ENCODE data around the gene ASCC2.
"Not testable (repeated sequence)": the region's sequence is repeated elsewhere in the genome, so short reads cannot be mapped to it uniquely, and the experiment has no call there.

The ASCC2 gene

DNA sequence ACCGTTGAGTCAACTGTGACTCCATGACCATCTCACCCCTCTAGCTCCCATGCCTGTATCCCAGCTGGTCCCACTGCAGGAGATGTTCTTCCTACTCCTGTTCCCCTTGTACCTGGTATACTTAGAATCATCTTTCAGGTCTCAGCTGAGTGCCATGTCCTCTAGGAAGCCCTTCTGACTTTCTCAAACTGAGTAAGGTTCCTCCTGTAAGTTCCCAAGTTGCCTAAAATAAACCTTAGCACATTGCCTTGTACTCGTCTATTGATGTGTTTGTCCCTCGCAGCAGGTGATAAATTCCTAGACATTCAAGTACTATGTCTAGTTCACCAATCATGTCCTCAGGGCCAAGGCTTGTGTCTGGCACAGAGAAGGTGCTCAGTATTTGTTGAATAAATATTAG, 18.4 kb upstream of the ASCC2 start:
- DNase-seq (ENCODE audit: low read depth in 2 of 2) = no peak

DNA sequence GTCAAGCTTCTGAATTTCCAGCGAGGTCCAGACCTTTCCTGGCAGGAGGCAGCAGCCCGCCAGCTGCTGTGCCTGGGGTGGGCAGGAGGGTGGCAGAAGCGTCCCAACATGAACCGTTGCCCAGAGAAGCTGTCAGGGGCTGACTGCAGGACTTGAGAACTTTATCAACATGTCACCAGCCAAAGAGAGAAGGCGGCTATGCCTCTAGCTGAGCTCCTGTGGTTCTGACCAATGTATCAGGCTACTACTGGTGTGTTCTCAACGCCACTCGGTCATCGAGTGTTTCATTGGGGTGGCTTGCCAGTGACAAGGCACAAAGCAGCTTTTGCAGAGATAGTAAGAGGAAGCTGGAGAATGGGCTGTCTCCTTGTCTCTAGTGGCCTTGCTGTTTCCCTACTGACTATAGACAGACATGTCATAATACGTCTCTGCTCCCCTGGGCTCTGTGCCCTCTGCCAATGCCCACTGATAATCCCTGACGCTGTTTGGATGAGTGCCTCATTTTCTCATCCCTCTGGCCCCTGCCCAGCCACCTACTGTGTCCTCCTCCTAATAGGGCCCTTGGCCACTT, 17.6 kb upstream of the ASCC2 start:
- no peak for DNase-seq (ENCODE audit: low read depth in 2 of 2)

DNA sequence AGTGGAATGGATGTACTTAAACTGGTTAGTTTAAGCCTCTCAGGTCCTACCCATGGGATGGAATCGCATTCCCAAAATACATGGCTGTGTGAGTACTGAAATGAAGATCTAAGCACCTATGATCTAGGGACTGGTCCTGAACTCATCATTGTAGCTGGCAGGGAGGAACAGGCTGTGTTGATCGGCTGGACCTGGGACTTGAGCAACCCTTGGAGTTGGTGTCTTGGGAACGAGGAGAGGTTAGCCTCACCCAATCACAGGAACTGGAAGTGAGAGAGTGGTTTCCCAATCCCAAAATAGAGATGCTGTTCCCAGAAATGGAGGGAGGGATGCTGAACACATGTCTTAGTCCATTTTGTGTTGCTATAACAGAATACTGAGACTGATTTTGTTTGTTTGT, 16.4 kb upstream of the ASCC2 start:
- DNase-seq (ENCODE audit: low read depth in 2 of 2) = no peak

DNA sequence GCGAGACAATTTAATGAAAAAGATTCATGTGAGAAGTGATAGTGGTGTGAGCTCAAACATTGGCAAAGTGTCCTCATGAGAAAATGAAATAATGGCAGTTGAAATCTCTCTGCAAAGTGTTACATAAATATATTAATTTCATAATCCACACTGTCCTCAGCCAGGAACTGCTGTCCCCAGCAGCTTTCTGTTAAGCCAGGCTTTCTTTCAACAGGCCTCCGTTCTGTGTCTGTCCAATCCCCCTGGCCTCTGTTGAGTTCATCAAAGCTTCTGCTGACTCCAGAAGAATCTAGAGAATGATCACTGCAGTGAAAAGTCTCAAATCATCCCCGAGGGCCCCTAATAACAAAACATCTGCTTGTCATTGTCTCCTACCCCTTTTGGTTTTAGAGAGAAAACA, 10.0 kb upstream of the ASCC2 start:
- no peak for DNase-seq (ENCODE audit: low read depth in 2 of 2)

DNA sequence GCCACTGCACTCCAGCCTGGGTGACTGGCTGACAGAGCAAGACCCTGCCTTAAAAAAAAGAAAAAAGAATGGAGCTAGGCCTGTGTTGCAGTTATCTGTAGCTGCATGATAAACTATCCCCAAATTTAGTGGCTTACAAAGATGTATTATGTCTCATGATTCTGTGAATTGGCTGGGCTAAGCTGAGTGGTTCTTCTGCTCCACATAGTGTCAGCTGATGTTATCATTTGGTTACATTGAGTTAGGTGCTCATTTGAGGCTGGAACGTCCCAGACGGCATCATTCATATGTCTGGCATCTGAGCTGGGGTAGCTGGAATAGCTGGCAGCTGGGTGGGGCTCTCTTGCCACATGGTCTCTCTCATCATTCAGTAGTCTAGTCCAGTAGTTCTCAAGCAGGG, 8.2 kb upstream of the ASCC2 start:
- DNase-seq (ENCODE audit: low read depth in 2 of 2) = no peak

- DNase-seq (ENCODE audit: low read depth in 2 of 2) = no peak
Measured at GRCh38 chr22:29842740-29843139, 4.7 kb upstream of the ASCC2 start.

- DNase-seq (ENCODE audit: low read depth in 2 of 2) = no peak
Measured at GRCh38 chr22:29842172-29842571, 4.1 kb upstream of the ASCC2 start.

- DNase-seq (ENCODE audit: low read depth in 2 of 2) = no peak
Measured at GRCh38 chr22:29840498-29840897, 2.4 kb upstream of the ASCC2 start.

DNA sequence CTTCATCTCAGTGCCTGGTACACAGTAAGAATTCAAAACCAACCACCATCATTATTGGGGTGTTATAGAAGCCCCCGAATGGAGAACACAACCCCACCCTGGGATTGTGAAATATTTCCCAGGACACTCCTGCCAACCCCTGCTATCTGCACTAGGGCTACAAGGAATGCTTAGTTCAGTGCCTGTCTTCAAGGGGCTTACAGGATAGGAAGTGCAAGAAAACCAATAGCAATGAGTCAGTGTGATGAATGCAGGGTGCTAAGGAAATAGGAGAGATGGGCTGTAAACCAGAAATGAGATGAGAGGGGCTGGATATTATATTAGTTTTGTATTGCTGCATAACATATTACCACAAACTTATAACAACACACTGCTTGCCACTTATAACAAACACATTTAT, 965 bp upstream of the ASCC2 start:
- DNase-seq (ENCODE audit: low read depth in 2 of 2) = no peak

GRCh38 chr22:29838599-29838956, 504 bp upstream of the ASCC2 start:
- DNase-seq (ENCODE audit: low read depth in 2 of 2) = no peak

DNA sequence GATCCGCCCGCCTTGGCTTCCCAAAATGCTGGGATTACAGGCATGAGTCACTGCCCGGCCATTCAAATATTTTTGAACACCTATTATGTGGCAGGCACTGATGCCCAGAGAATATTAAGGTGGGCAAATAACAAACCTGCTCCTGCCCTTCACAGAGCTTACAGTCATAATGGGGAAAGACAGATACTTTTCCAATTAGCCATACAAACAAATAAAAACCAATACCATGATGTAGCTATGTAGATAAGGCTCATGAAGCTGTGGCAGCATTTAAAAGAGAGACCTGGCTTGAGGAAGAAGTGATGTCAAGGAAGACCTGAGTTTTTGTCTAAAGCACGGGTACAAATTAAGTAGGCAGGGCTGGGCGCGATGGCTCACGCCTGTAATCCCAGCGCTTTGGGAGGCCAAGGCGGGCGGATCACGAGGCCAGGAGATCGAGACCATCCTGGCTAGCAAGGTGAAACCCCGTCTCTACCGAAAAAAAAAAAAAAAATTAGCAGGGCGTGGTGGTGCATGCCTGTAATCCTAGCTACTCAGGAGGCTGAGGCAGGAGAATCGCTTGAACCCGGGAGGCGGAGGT, 1.2 kb downstream of the ASCC2 start:
- DNase-seq (ENCODE audit: low read depth in 2 of 2) = not testable (repeated sequence)

DNA sequence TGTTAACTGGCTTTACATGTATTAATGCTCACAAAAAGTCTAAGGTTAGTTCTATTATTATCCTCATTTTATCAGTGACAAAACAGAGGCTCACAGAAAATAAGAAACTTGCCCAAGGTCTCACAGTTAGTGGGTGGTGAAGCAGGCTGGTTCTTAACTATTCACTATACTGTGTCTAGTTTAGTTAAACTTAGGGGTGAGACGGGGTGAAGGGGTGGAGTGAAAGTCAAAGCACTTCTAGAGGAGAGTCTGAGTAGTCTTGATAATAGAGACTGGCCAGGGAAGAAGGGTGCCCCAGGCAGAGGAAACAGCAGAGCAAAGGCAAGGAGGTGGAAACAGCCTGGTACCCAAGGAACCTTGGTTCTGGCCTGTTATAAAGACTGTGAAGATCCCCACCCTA, 4.0 kb downstream of the ASCC2 start:
- no peak for DNase-seq (ENCODE audit: low read depth in 2 of 2)

DNA sequence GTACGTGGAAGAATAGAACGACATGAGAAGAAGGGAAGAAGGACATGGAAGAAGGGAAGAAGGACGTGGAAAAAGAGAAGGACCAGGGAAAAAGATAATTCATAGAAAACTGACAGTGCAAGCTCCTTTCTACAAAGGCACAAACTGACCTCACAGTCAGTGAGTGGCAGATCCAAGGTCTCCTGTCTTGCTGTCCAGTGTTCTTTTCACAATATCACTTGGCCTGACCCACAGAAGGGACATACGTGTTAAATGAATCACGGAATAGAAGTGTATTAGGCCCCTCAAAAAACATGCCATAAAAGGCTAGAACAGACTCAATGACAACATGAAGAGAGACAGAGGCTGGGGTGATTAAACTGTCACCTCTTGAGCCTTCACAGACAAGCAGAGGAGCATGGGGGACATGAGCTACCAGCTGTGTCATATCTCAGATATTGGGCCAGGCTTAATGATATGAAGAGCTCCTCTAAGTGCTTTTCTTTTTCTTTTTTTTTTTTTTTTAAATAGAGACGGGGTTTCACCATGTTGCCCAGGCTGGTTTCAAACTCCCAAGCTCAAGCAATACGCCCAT, 4.6 kb downstream of the ASCC2 start:
- DNase-seq (ENCODE audit: low read depth in 2 of 2) = no peak

DNA sequence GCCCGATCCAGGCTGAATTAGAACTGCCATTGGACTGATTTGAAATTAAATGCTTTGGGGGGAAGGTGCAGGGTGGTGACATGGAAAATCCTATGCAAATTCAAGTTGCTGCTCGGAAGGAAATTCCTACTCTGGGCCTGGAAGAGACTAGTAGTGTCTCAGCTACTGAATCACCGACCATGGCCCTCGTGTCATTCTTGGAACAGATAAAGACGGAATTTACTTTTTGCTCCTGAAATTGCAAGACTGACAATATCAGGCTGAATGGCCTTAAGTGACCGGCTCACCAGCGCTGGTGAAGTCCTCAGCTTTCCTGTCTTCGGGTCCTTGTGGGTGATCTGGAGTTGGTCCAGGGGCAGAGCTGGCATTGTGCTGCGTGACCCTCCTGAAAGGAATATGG, 6.1 kb downstream of the ASCC2 start:
- no peak for DNase-seq (ENCODE audit: low read depth in 2 of 2)

DNA sequence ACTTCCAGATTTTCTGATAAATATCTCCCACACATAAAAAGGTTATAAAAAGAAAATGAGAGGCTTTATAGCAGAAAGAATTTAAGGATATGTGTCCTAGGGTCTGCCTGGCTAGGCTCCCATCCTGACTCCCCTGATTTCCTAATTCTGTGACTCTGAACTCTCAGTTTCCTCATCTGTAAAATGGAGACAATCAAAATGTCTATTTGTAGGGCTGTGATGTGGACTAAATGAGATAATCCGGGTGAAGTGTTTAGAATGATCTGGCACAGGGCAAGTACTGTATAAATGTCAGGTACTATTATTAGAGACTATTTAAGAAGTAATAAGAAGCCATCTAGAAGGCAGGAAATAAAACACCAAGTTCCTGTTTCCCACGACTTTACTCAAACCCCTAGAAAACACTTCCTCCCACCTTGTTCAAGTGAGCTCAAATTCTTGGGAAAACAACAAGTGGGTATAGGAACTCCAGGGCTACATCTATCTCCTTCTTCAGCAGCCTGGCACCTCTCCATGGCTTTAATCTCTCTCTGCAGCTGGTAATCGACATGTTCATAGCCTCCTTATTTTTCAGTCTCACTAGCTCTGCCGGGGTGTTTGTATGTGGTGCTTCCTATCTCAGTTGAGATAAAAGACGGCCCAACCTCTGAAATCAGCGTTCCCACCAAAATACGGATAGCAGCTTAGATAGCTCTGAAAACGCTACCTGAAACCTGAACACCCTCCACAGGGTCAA, 6.7 kb downstream of the ASCC2 start:
- DNase-seq (ENCODE audit: low read depth in 2 of 2) = no peak

DNA sequence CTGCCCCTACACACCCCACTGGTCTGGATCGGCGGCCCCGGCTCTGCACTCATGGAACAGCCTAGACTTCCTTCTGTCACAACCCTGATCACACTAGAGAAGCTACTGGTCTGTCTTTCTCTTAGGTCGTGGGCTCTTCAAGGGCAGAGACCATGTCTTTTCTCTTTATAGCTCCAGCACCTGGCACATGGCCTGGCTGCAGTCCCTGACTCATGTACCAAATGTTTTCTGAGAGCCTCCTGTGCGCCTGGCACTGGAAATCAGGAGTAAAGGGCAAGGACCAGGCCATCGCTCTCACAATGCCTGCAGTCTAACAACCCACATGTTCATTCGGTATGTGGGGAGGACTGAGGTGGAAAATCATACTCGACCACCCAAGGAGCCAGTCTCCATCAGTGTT, 7.5 kb downstream of the ASCC2 start:
- DNase-seq (ENCODE audit: low read depth in 2 of 2) = no peak

DNA sequence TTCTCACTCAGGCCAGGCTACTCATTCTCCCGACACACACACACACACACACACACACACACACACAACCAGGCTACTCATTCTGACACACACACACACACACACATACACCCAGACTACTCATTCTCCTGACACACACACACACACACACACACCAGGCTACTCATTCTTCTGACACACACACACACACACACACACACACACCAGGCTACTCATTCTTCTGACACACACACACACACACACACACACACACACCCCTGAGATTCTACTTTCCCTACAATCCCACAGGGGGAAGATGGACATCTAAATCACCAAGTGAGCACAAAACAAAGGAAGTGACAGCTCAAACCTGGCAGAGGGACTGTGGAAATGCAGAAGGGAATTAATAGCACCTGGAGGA, 10.3 kb downstream of the ASCC2 start:
- not testable (repeated sequence) for DNase-seq (ENCODE audit: low read depth in 2 of 2)

DNA sequence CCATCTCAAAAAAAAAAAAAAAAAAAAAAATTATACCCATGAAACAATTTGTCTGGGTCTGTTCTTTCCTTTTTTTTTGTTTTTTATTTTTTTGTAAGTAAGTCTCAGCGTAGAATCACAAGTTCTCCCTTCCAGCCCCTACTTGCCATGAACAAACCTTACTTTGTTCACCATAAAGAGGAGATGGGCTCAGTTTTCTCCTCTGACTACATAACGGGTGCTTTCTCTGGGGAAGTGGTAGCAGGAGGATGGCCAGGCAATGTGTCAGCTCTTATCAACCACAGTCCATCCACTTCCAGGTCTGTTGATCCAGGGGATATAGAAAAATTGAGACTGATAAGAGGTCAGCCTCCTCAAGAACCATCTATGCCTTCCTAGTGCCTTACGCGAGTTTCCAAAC, 11.0 kb downstream of the ASCC2 start:
- no peak for DNase-seq (ENCODE audit: low read depth in 2 of 2)

DNA sequence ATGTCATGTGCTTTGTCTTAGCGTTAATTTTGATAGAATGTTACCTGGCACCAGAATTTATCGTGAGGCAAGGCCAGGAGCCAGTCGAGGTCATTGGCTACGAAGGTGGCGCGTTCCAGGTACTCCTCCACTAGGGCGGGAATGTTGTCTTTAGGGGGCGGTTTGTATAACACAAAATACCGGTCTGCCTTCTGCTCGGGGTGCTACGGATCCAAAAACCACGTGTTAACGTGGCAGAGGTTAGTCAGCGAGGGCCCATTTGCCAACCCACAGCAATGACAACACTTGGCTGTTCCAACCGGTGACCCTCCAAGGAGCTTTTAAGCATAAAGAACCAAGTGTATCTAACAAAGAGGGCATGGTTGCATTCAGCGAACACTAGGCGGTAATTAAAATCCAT, 12.5 kb downstream of the ASCC2 start:
- no peak for DNase-seq (ENCODE audit: low read depth in 2 of 2)

GRCh38 chr22:29824677-29825076, 13.4 kb downstream of the ASCC2 start:
- no peak for DNase-seq (ENCODE audit: low read depth in 2 of 2)

- DNase-seq (ENCODE audit: low read depth in 2 of 2) = no peak
Measured at GRCh38 chr22:29821291-29822016, 16.6 kb downstream of the ASCC2 start.

DNA sequence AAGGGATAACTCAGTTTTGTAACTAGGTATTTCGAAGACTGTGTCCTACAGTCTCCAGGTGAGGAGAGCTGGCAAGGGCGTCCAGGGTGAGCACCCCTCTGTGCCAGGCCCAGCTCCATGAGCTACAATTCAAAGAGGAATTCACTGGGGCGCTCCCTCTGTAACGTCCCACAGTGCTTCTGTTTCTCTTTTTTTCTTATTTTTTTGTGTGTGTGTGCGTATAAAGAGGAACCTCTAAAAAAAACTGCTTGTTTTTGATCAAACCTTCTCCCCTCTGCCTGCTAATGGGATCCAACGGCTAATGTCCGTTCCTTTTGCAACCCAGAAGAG, 17.1 kb downstream of the ASCC2 start:
- no peak for DNase-seq (ENCODE audit: low read depth in 2 of 2)

- no peak for DNase-seq (ENCODE audit: low read depth in 2 of 2)
Measured at GRCh38 chr22:29819501-29819900, 18.6 kb downstream of the ASCC2 start.

All from stimulated activated CD8-positive, alpha-beta memory T cell treated with anti-CD3 and anti-CD28 coated beads, Interleukin-2, amount 100 ng/mL, for 1 hour (primary cell).